ENCODE measurements around the gene RASGEF1C. TPM values are rescaled to one million over a fixed set of nuclear protein-coding genes. Genes with fewer than 3 reads are reported as not detected.

RASGEF1C gene
- total and polyA plus RNA-seq, 2 experiments from 2014 or later, result 0.40 to 0.42 TPM

DNA sequence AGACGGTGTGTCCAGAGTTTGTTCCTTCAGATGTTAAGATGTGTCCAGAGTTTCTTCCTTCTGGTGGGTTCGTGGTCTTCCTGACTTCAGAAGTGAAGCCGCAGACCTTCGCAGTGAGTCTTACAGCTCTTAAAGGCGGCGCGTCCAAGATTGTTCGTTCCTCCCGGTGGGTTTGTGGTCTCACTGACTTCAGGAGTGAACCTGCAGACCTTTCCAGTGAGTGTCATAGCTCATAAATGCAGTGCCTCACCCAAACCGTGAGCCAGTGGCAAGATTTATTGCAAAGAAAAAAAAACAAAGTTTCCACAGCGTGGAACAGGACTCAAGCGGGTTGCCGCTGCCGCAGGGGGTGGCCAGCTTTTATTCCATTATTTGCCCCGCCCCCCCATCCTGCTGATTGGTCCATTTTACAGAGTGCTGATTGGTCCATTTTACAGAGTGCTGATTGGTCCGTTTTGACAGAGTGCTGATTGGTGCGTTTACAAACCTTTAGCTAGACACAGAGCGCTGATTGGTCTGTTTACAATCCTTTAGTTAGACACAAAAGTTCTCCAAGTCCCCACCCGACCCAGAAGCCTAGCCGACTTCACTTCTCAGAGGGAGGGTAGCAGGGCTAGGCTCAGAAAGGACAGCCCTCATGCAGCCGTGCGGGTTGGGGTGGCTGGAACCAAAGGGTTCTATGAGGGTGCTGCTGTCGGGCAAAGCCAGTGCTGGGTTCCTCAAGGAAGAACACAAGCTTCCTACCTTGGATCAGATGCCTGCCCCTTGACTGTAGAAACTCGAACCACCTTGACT is 128.3 kb downstream of the RASGEF1C start:
- no peak overlapping the region for H3K27ac Mint-ChIP-seq
- no peak for DNase-seq (ENCODE audit: low spot score)
- Histone ChIP-seq H3K27me3 (ENCODE audit: insufficient read depth) (no peaks in the 10 kb centered on the region), H3K9me2 (ENCODE audit: insufficient read depth) (0 out of 2 replicates have a peak, but pooled peaks cover 3% of the 10 kb centered on the region), H3K79me2 (replicated peaks; ENCODE audit: insufficient read depth) (no peaks in the 10 kb centered on the region), H3F3A (replicated peaks; ENCODE audit: low read depth) (peaks cover 21% of the 10 kb centered on the region), H3K4me1 (ENCODE audit: insufficient read depth) (peaks cover 33% of the 10 kb centered on the region), H4K20me1 (replicated peaks; ENCODE audit: insufficient read depth) (no peaks in the 10 kb centered on the region), H2AFZ (no peak overlapping the region), H3K27ac (ENCODE audit: low read depth) (no peak overlapping the region), H3K4me2 (no peak overlapping the region), H3K36me3 (ENCODE audit: insufficient read depth) (no peaks in the 10 kb centered on the region; the same call in 1 of the 2 replicates), H3K4me3 (no peak overlapping the region)
- peaks cover 36% of the 10 kb centered on the region for H3K9me3 Mint-ChIP-seq
- ATAC-seq, result no peak
- H3K27me3 Mint-ChIP-seq (ENCODE audit: insufficient read depth, low read depth, poor library complexity), result peaks cover 25% of the 10 kb centered on the region
- H3K4me1 Mint-ChIP-seq, result peaks cover 37% of the 10 kb centered on the region
- no peak for TF ChIP-seq STAT1 (IDR thresholded peaks at IDR 0.05; ENCODE audit: unreplicated experiment)
- TF ChIP-seq, protein P1, sequence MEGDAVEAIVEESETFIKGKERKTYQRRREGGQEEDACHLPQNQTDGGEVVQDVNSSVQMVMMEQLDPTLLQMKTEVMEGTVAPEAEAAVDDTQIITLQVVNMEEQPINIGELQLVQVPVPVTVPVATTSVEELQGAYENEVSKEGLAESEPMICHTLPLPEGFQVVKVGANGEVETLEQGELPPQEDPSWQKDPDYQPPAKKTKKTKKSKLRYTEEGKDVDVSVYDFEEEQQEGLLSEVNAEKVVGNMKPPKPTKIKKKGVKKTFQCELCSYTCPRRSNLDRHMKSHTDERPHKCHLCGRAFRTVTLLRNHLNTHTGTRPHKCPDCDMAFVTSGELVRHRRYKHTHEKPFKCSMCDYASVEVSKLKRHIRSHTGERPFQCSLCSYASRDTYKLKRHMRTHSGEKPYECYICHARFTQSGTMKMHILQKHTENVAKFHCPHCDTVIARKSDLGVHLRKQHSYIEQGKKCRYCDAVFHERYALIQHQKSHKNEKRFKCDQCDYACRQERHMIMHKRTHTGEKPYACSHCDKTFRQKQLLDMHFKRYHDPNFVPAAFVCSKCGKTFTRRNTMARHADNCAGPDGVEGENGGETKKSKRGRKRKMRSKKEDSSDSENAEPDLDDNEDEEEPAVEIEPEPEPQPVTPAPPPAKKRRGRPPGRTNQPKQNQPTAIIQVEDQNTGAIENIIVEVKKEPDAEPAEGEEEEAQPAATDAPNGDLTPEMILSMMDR (conservative IDR thresholded peaks at IDR 0.05; ENCODE audit: low read depth in 2 of 2), result no peak
- TF ChIP-seq EZH2 (IDR thresholded peaks at IDR 0.05; ENCODE audit: low read depth, unreplicated experiment), result no peak
- TF ChIP-seq, protein P2, sequence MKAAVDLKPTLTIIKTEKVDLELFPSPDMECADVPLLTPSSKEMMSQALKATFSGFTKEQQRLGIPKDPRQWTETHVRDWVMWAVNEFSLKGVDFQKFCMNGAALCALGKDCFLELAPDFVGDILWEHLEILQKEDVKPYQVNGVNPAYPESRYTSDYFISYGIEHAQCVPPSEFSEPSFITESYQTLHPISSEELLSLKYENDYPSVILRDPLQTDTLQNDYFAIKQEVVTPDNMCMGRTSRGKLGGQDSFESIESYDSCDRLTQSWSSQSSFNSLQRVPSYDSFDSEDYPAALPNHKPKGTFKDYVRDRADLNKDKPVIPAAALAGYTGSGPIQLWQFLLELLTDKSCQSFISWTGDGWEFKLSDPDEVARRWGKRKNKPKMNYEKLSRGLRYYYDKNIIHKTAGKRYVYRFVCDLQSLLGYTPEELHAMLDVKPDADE (IDR thresholded peaks at IDR 0.05), result no peak
- TF ChIP-seq ZNF114 (CRISPR knock-in tag; IDR thresholded peaks at IDR 0.05), result no peak
- TF ChIP-seq EZH2phosphoT487 (IDR thresholded peaks at IDR 0.05; ENCODE audit: unreplicated experiment), result no peak
- H3K4me3 Mint-ChIP-seq, result no peak overlapping the region
- H3K36me3 Mint-ChIP-seq (ENCODE audit: low read depth), result peaks cover 34% of the 10 kb centered on the region

DNA sequence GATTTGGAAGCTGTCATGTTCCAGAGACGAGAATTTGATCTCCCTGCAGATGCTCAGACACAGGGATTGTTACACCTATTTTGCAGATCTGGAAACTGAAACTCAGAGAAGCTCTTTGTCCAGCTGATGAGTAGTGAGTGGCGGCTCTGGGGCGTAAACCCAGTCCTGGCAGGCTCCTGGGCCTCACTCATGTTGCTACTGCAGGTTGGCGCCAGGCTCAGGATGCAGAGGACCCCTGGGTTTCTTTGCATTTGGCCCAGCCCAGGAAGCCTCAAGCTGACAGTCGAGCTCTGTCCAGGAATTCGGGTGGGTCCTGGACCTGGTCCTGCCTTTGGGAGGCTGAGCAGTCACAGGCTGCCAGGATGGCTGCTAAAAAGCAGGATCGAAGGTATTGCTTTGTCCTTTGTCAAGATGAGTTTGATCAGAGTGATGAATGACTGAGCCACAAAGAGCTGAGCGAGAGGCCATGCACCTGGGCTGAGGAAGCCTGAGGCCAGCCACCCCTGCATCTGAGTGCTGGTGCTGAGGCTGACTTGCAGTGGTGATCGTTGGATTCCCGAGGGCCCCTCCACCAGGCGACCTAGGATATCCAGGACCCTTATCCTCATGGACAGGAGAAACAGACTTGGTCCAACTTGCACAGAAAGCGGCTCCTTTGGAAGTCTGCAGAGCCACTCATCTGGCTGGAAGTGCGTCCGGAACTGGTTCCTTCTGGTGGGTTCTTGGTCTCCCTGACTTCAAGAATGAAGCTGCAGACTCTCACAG is 129.1 kb downstream of the RASGEF1C start:
- no peak overlapping the region for H3K4me3 ChIP-seq
- Mint-ChIP-seq H3K4me3 (no peak overlapping the region), H3K36me3 (ENCODE audit: low read depth) (peaks cover 34% of the 10 kb centered on the region), H3K27me3 (ENCODE audit: insufficient read depth, low read depth, poor library complexity) (peaks cover 27% of the 10 kb centered on the region), H3K9me3 (peaks cover 36% of the 10 kb centered on the region), H3K4me1 (peaks cover 33% of the 10 kb centered on the region), H3K27ac (no peak overlapping the region)
- ATAC-seq, result no peak
- H3K4me1 ChIP-seq (ENCODE audit: insufficient read depth), result peaks cover 29% of the 10 kb centered on the region
- 0 out of 2 replicates have a peak, but pooled peaks cover 3% of the 10 kb centered on the region for H3K9me2 ChIP-seq (ENCODE audit: insufficient read depth)
- H3K36me3 ChIP-seq (ENCODE audit: insufficient read depth), result no peaks in the 10 kb centered on the region; the same call in 1 of the 2 replicates
- no peak overlapping the region for H3K27ac ChIP-seq (ENCODE audit: low read depth)
- H4K20me1 ChIP-seq (replicated peaks; ENCODE audit: insufficient read depth), result no peaks in the 10 kb centered on the region
- DNase-seq (ENCODE audit: low spot score), result no peak
- peaks cover 21% of the 10 kb centered on the region for H3F3A ChIP-seq (replicated peaks; ENCODE audit: low read depth)
- 0 out of 2 replicates have a peak overlapping the region, but pooled peaks have one; percentile 47 for H2AFZ ChIP-seq
- TF ChIP-seq, protein P3, sequence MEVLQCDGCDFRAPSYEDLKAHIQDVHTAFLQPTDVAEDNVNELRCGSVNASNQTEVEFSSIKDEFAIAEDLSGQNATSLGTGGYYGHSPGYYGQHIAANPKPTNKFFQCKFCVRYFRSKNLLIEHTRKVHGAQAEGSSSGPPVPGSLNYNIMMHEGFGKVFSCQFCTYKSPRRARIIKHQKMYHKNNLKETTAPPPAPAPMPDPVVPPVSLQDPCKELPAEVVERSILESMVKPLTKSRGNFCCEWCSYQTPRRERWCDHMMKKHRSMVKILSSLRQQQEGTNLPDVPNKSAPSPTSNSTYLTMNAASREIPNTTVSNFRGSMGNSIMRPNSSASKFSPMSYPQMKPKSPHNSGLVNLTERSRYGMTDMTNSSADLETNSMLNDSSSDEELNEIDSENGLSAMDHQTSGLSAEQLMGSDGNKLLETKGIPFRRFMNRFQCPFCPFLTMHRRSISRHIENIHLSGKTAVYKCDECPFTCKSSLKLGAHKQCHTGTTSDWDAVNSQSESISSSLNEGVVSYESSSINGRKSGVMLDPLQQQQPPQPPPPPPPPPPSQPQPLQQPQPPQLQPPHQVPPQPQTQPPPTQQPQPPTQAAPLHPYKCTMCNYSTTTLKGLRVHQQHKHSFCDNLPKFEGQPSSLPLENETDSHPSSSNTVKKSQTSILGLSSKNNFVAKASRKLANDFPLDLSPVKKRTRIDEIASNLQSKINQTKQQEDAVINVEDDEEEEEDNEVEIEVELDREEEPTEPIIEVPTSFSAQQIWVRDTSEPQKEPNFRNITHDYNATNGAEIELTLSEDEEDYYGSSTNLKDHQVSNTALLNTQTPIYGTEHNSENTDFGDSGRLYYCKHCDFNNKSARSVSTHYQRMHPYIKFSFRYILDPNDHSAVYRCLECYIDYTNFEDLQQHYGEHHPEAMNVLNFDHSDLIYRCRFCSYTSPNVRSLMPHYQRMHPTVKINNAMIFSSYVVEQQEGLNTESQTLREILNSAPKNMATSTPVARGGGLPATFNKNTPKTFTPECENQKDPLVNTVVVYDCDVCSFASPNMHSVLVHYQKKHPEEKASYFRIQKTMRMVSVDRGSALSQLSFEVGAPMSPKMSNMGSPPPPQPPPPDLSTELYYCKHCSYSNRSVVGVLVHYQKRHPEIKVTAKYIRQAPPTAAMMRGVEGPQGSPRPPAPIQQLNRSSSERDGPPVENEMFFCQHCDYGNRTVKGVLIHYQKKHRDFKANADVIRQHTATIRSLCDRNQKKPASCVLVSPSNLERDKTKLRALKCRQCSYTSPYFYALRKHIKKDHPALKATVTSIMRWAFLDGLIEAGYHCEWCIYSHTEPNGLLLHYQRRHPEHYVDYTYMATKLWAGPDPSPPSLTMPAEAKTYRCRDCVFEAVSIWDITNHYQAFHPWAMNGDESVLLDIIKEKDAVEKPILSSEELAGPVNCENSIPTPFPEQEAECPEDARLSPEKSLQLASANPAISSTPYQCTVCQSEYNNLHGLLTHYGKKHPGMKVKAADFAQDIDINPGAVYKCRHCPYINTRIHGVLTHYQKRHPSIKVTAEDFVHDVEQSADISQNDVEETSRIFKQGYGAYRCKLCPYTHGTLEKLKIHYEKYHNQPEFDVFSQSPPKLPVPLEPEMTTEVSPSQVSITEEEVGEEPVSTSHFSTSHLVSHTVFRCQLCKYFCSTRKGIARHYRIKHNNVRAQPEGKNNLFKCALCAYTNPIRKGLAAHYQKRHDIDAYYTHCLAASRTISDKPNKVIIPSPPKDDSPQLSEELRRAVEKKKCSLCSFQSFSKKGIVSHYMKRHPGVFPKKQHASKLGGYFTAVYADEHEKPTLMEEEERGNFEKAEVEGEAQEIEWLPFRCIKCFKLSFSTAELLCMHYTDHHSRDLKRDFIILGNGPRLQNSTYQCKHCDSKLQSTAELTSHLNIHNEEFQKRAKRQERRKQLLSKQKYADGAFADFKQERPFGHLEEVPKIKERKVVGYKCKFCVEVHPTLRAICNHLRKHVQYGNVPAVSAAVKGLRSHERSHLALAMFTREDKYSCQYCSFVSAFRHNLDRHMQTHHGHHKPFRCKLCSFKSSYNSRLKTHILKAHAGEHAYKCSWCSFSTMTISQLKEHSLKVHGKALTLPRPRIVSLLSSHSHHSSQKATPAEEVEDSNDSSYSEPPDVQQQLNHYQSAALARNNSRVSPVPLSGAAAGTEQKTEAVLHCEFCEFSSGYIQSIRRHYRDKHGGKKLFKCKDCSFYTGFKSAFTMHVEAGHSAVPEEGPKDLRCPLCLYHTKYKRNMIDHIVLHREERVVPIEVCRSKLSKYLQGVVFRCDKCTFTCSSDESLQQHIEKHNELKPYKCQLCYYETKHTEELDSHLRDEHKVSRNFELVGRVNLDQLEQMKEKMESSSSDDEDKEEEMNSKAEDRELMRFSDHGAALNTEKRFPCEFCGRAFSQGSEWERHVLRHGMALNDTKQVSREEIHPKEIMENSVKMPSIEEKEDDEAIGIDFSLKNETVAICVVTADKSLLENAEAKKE (CRISPR knock-in tag; IDR thresholded peaks at IDR 0.05), result no peak
- no peak for TF ChIP-seq STAT1 (IDR thresholded peaks at IDR 0.05; ENCODE audit: unreplicated experiment)
- no peak for TF ChIP-seq EZH2 (IDR thresholded peaks at IDR 0.05; ENCODE audit: low read depth, unreplicated experiment)
- TF ChIP-seq CREB1 (CRISPR knock-in tag; IDR thresholded peaks at IDR 0.05; ENCODE audit: low read depth), result no peak
- no peak for TF ChIP-seq NANOG (IDR thresholded peaks at IDR 0.05; ENCODE audit: borderline replicate concordance)
- H3K4me2 ChIP-seq, result no peak overlapping the region
- H3K79me2 ChIP-seq (replicated peaks; ENCODE audit: insufficient read depth), result no peaks in the 10 kb centered on the region
- H3K27me3 ChIP-seq (ENCODE audit: insufficient read depth), result no peaks in the 10 kb centered on the region

All from GM23338 (cell line).